NCI-H1436 (cell line): ENCODE measurements around the gene NUDC.

Source experiments
- DNase-seq: peaks from one replicate; lab custom pipeline; 2025; lab: John Stamatoyannopoulos, UW

The NUDC gene

GRCh38 chr1:26951216-26951615 is 29.7 kb downstream of the NUDC start:
- no peak for DNase-seq

GRCh38 chr1:26951821-26952497 is 30.4 kb downstream of the NUDC start:
- DNase-seq, result no peak

GRCh38 chr1:26953374-26953773 is 31.8 kb downstream of the NUDC start:
- DNase-seq, result no peak

GRCh38 chr1:26956321-26956720 is 34.8 kb downstream of the NUDC start:
- DNase-seq, result no peak

- no peak for DNase-seq
Measured at GRCh38 chr1:26957306-26957705, 35.8 kb downstream of the NUDC start.

- no peak for DNase-seq
Measured at GRCh38 chr1:26959270-26959669, 37.7 kb downstream of the NUDC start.

GRCh38 chr1:26959722-26960624 is 38.4 kb downstream of the NUDC start, which contains the start of gene KDF1:
Gene KDF1 (minus strand): TSS chr1:26960468. CDS start chr1:26952380, 8,088 bp downstream.
- peak; percentile 69 for DNase-seq

GRCh38 chr1:26960625-26960966 is 39.1 kb downstream of the NUDC start:
- DNase-seq, result no peak

GRCh38 chr1:26961826-26962225 is 40.3 kb downstream of the NUDC start:
- no peak for DNase-seq

GRCh38 chr1:26965213-26965612 is 43.7 kb downstream of the NUDC start:
- DNase-seq, result no peak

- DNase-seq, result no peak
Measured at GRCh38 chr1:26965628-26966027, 44.1 kb downstream of the NUDC start.

GRCh38 chr1:26970810-26971209 is 49.3 kb downstream of the NUDC start:
- DNase-seq, result no peak

GRCh38 chr1:26971590-26971989 is 50.0 kb downstream of the NUDC start:
- no peak for DNase-seq

- no peak for DNase-seq
Measured at GRCh38 chr1:26972390-26972789, 50.8 kb downstream of the NUDC start.

GRCh38 chr1:26972821-26973220 is 51.3 kb downstream of the NUDC start:
- no peak for DNase-seq

- no peak for DNase-seq
Measured at GRCh38 chr1:26976621-26977510, 55.3 kb downstream of the NUDC start.

- no peak for DNase-seq
Measured at GRCh38 chr1:26978901-26979300, 57.4 kb downstream of the NUDC start.

GRCh38 chr1:26981146-26981846 is 59.8 kb downstream of the NUDC start:
- DNase-seq, result no peak

GRCh38 chr1:26983863-26984262 is 62.3 kb downstream of the NUDC start:
- DNase-seq, result no peak

- no peak for DNase-seq
Measured at GRCh38 chr1:26984291-26984690, 62.7 kb downstream of the NUDC start.

- DNase-seq, result no peak
Measured at GRCh38 chr1:26986658-26987057, 65.1 kb downstream of the NUDC start.
